Neural cell (in vitro differentiated cells): ENCODE data around the gene RAB3A. TPM values are rescaled to one million over a fixed set of nuclear protein-coding genes. Genes with fewer than 3 reads are reported as not detected.

Source experiments
- H2AFZ ChIP-seq: fragments of 200-600, 300-800 bp; sonication (generic), shearing (Covaris generic); 2 replicates; pipeline ENCODE4 v1.6.0; 2014; ENCODE audit warnings: low read depth, mild to moderate bottlenecking, antibody characterized with exemption, low read length, moderate library complexity
- H3F3A ChIP-seq: fragments of 200-600 bp; shearing (Covaris generic); 2 replicates; pipeline ENCODE4 v1.6.1; 2016; ENCODE audit warnings: mild to moderate bottlenecking, moderate library complexity, mixed read lengths, antibody characterized with exemption, low read length; ENCODE audit not compliant: insufficient read depth, poor library complexity, severe bottlenecking
- H3K27ac ChIP-seq: fragments of 200-600, 300-800 bp; sonication (generic), shearing (Covaris generic); 2 replicates; pipeline ENCODE4 v1.5.1; 2014; ENCODE audit warnings: mild to moderate bottlenecking, low read length, moderate library complexity
- H3K27me3 ChIP-seq: fragments of 300-800, 200-600 bp; sonication (generic), shearing (Covaris generic); 2 replicates; pipeline ENCODE4 v1.6.0; 2014; ENCODE audit warnings: mild to moderate bottlenecking, low read depth, low read length, moderate library complexity; ENCODE audit not compliant: insufficient read depth
- H3K36me3 ChIP-seq: fragments of 300-800, 200-600 bp; sonication (generic), shearing (Covaris generic); 2 replicates; pipeline ENCODE4 v1.5.1; 2014; ENCODE audit warnings: mild to moderate bottlenecking, antibody characterized with exemption, low read length, moderate library complexity; ENCODE audit not compliant: insufficient read depth
- H3K4me2 ChIP-seq: fragments of 300-800, 200-600 bp; sonication (generic), shearing (Covaris generic); 2 replicates; pipeline ENCODE4 v1.6.0; 2014; ENCODE audit warnings: mild to moderate bottlenecking, low read length
- H3K4me3 ChIP-seq: fragments of 300-800, 200-600 bp; sonication (generic), shearing (Covaris generic); 2 replicates; pipeline ENCODE4 v1.5.1; 2014; ENCODE audit warnings: mild to moderate bottlenecking, low read length, moderate library complexity
- H3K79me2 ChIP-seq: fragments of 200-600 bp; shearing (Covaris generic); replicated peaks from 2 replicates; pipeline ENCODE4 v1.6.0; 2014; ENCODE audit warnings: mild to moderate bottlenecking, low read length, moderate library complexity; ENCODE audit not compliant: insufficient read depth
- H3K9ac ChIP-seq: fragments of 300-800, 200-600 bp; sonication (generic), shearing (Covaris generic); 2 replicates; pipeline ENCODE4 v1.6.1; 2016; ENCODE audit warnings: mild to moderate bottlenecking, low read length, mixed read lengths
- H3K9me2 ChIP-seq: fragments of 200-600 bp; shearing (Covaris generic); 2 replicates; pipeline ENCODE4 v1.6.1; 2016; ENCODE audit warnings: mild to moderate bottlenecking, low read length, mixed read lengths; ENCODE audit not compliant: insufficient read depth
- H3K9me3 ChIP-seq: fragments of 200-600, 300-800 bp; sonication (generic), shearing (Covaris generic); 2 replicates; pipeline ENCODE4 v1.6.1; 2016; ENCODE audit warnings: mild to moderate bottlenecking, mixed run types, low read length, moderate library complexity, mixed read lengths
- H4K20me1 ChIP-seq: fragments of 200-600 bp; shearing (Covaris generic); 2 replicates; pipeline ENCODE4 v1.6.1; 2016; ENCODE audit warnings: mild to moderate bottlenecking, mixed run types; ENCODE audit not compliant: insufficient read depth
- EP300 ChIP-seq: fragments of 450-650 bp; conservative IDR thresholded peaks from 2 replicates; pipeline ENCODE4 v1.6.1; 2014; ENCODE audit warnings: antibody characterized with exemption, mild to moderate bottlenecking, moderate library complexity; ENCODE audit not compliant: poor library complexity, severe bottlenecking
- EZH2 ChIP-seq: fragments of 200-600, 300-800 bp; shearing (Covaris generic), sonication (generic); IDR thresholded peaks from 2 replicates; pipeline ENCODE4 v1.6.1; 2014; ENCODE audit warnings: antibody characterized with exemption, low read length, borderline replicate concordance, mild to moderate bottlenecking; ENCODE audit not compliant: insufficient read depth, poor library complexity, severe bottlenecking
- MXI1 ChIP-seq: fragments of 450-650 bp; conservative IDR thresholded peaks from 2 replicates; pipeline ENCODE4 v1.6.1; 2014; ENCODE audit warnings: antibody characterized with exemption, mild to moderate bottlenecking; ENCODE audit not compliant: poor library complexity, severe bottlenecking
- POLR2AphosphoS5 ChIP-seq: IDR thresholded peaks from 2 replicates; pipeline ENCODE4 v1.6.1; 2012
- RAD21 ChIP-seq: fragments of 450-650 bp; conservative IDR thresholded peaks from 2 replicates; pipeline ENCODE4 v1.6.1; 2014; ENCODE audit warnings: antibody characterized with exemption, mild to moderate bottlenecking, moderate library complexity
- SMC3 ChIP-seq: fragments of 450-650 bp; conservative IDR thresholded peaks from 2 replicates; pipeline ENCODE4 v1.6.1; 2014; ENCODE audit warnings: antibody characterized with exemption, mild to moderate bottlenecking, moderate library complexity; ENCODE audit not compliant: poor library complexity
- TAF1 ChIP-seq: IDR thresholded peaks from 2 replicates; pipeline ENCODE4 v1.6.1; 2012; ENCODE audit warnings: low read depth
- polyA plus RNA-seq: library from polyadenylated mRNA; depleted of rRNA; stranded (reverse); fragments of >200 nt; gene quantifications from 2 replicates; pipeline ENCODE4 v1.2.3, GENCODE V29; 2014
- TF ChIP-seq, protein P1 (sequence below): fragments of 450-650 bp; IDR thresholded peaks from 2 replicates; pipeline ENCODE4 v1.5.1; 2014; ENCODE audit warnings: antibody characterized with exemption, mild to moderate bottlenecking, moderate library complexity; ENCODE audit not compliant: poor library complexity, severe bottlenecking
- TF ChIP-seq, protein P2 (sequence below): IDR thresholded peaks from 2 replicates; pipeline ENCODE4 v1.6.1; 2012; ENCODE audit warnings: borderline replicate concordance

Gene RAB3A
- polyA plus RNA-seq, 1 donor from 2014 or later, result 32.3 TPM

DNA sequence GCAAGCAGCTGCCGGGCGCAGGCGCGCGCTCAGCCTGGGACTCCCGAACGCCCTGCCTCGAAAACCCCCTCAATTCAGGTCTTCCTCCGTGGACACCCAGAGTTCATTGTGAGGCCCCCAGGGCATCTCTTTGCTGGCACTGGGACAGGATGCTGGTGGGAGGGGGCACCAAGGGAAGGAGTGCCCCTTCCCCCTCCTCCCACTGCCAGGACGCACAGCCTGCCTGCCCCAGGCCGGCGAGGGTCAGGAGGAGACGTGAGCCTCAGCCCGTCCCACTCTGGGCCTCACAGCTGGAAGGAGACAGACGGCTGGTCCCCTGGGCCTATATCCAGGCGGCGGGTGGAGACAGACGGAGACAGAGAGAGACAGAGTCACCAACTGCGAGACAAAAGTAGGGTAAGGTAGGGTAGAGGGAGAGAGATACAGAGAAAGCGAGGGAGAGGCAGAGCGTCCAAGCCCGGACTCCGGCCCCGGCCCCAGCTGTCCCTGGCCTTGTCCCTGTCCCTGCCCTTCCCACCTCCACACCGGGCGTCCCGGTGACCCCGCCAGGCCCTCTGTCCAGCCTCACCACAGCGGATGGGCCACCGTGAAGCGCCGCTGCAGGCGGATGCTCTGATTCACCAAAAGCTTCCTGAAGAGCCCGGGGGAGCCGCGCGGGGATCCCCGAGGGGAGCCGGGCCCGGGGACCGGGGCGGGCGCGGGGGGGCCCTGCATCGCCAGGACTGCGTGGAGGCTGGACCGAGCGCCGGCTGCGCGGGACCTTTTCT, 22.0 kb upstream of the RAB3A start, which contains the start of gene PDE4C:
TSS of gene PDE4C (minus strand) at position 737 of the 767 bp plus-strand sequence. CDS start at position 714, 23 bp downstream.
- no peaks in the 10 kb centered on the region for H3K36me3 ChIP-seq
- no peaks in the 10 kb centered on the region for H3K79me2 ChIP-seq
- no peaks in the 10 kb centered on the region for H3K9me3 ChIP-seq
- H3F3A ChIP-seq, result no peaks in the 10 kb centered on the region
- H3K4me2 ChIP-seq, result no peak within 1 kb of the TSS
- no peak within 1 kb of the TSS for H2AFZ ChIP-seq
- TF ChIP-seq TAF1 (no peak), POLR2AphosphoS5 (no peak), RAD21 (no peak), SMC3 (no peak), MXI1 (no peak), EP300 (no peak), EZH2 (no peak)
- TF ChIP-seq, protein P1, sequence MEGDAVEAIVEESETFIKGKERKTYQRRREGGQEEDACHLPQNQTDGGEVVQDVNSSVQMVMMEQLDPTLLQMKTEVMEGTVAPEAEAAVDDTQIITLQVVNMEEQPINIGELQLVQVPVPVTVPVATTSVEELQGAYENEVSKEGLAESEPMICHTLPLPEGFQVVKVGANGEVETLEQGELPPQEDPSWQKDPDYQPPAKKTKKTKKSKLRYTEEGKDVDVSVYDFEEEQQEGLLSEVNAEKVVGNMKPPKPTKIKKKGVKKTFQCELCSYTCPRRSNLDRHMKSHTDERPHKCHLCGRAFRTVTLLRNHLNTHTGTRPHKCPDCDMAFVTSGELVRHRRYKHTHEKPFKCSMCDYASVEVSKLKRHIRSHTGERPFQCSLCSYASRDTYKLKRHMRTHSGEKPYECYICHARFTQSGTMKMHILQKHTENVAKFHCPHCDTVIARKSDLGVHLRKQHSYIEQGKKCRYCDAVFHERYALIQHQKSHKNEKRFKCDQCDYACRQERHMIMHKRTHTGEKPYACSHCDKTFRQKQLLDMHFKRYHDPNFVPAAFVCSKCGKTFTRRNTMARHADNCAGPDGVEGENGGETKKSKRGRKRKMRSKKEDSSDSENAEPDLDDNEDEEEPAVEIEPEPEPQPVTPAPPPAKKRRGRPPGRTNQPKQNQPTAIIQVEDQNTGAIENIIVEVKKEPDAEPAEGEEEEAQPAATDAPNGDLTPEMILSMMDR, result no peak
- TF ChIP-seq, protein P2, sequence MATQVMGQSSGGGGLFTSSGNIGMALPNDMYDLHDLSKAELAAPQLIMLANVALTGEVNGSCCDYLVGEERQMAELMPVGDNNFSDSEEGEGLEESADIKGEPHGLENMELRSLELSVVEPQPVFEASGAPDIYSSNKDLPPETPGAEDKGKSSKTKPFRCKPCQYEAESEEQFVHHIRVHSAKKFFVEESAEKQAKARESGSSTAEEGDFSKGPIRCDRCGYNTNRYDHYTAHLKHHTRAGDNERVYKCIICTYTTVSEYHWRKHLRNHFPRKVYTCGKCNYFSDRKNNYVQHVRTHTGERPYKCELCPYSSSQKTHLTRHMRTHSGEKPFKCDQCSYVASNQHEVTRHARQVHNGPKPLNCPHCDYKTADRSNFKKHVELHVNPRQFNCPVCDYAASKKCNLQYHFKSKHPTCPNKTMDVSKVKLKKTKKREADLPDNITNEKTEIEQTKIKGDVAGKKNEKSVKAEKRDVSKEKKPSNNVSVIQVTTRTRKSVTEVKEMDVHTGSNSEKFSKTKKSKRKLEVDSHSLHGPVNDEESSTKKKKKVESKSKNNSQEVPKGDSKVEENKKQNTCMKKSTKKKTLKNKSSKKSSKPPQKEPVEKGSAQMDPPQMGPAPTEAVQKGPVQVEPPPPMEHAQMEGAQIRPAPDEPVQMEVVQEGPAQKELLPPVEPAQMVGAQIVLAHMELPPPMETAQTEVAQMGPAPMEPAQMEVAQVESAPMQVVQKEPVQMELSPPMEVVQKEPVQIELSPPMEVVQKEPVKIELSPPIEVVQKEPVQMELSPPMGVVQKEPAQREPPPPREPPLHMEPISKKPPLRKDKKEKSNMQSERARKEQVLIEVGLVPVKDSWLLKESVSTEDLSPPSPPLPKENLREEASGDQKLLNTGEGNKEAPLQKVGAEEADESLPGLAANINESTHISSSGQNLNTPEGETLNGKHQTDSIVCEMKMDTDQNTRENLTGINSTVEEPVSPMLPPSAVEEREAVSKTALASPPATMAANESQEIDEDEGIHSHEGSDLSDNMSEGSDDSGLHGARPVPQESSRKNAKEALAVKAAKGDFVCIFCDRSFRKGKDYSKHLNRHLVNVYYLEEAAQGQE, result no peak
- peaks cover 36% of the 10 kb centered on the region for H3K27me3 ChIP-seq
- no peak within 1 kb of the TSS for H3K27ac ChIP-seq
- H4K20me1 ChIP-seq, result no peaks in the 10 kb centered on the region
- H3K4me3 ChIP-seq, result no peak within 1 kb of the TSS
- H3K9me2 ChIP-seq, result no peaks in the 10 kb centered on the region
- peak within 1 kb of the TSS; percentile 34 for H3K9ac ChIP-seq

DNA sequence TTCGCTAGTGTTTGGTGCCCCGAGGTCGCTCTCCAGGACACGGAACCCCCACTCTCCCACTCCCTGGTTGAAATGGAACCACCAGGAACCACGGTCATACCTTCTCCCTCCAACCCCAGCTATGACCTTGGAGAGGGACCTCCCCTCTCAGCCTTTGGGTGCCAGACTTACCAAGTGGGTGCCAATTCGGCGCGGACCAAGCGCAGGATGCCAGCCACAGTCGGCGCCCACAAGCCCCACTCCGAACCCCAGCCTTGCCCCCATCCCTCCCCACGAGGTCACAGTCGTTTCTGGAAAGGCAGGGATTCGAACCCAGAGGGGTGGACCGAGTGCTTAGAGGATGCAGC, 21.5 kb upstream of the RAB3A start:
- H4K20me1 ChIP-seq, result no peaks in the 10 kb centered on the region
- peak overlapping the region; percentile 66 for H3K4me3 ChIP-seq
- H3K9me3 ChIP-seq, result no peaks in the 10 kb centered on the region
- H2AFZ ChIP-seq, result no peak overlapping the region
- H3K27ac ChIP-seq, result no peak overlapping the region
- peak overlapping the region; percentile 60 for H3K9ac ChIP-seq
- TF ChIP-seq MXI1, result no peak
- no peak for TF ChIP-seq RAD21
- TF ChIP-seq, protein P2, result no peak
- TF ChIP-seq TAF1, result no peak
- TF ChIP-seq EP300, result no peak
- TF ChIP-seq, protein P1, result no peak
- TF ChIP-seq POLR2AphosphoS5, result no peak
- no peaks in the 10 kb centered on the region for H3K9me2 ChIP-seq
- H3K4me2 ChIP-seq, result no peak overlapping the region
- H3F3A ChIP-seq, result no peaks in the 10 kb centered on the region
- H3K27me3 ChIP-seq, result peaks cover 39% of the 10 kb centered on the region
- no peaks in the 10 kb centered on the region for H3K79me2 ChIP-seq
- H3K36me3 ChIP-seq, result no peaks in the 10 kb centered on the region
